Peyer's patch (tissue), 4 donors: ENCODE data around the gene DCK. TPM values are rescaled to one million over a fixed set of nuclear protein-coding genes. Genes with fewer than 3 reads are reported as not detected.

Source experiments
- DNase-seq, 3 donors: peaks; one replicate each; pipeline ENCODE4 v3.0.0-alpha.2; 2017 to 2019
- H3K27ac ChIP-seq, 4 donors: fragments of 200-600 bp; sonication (generic); one replicate each; pipeline ENCODE4 v1.5.1; 2016 to 2019
- H3K27me3 ChIP-seq, 2 donors: fragments of 200-600 bp; sonication (generic); one replicate each; pipeline ENCODE4 v1.5.1; 2019
- H3K36me3 ChIP-seq, 3 donors: fragments of 200-600 bp; sonication (generic); one replicate each; pipeline ENCODE4 v1.5.1; 2016 to 2019
- H3K4me1 ChIP-seq, 4 donors: fragments of 200-600 bp; sonication (generic); one replicate each; pipeline ENCODE4 v1.5.1; 2016 to 2019
- H3K4me3 ChIP-seq, 4 donors: fragments of 200-600 bp; sonication (generic); 1 replicate in 3 of 4; 2 replicates in 1 of 4; pipeline ENCODE4 v1.5.1; 2016 to 2019; ENCODE audit warnings: mild to moderate bottlenecking in 1 of 4
- H3K9me3 ChIP-seq, 4 donors: fragments of 200-600 bp; sonication (generic); one replicate each; pipeline ENCODE4 v1.5.1; 2016 to 2019; ENCODE audit warnings: mild to moderate bottlenecking in 1 of 4
- CTCF ChIP-seq, 6 experiments: fragments of 450-650 bp in 4 of 6; fragments of 200-600 bp in 2 of 6; sonication (generic) in 1 of 6; IDR thresholded peaks; one replicate each; pipeline ENCODE4 v1.5.1; 2017 to 2019; ENCODE audit warnings: antibody characterized with exemption in 6 of 6, mild to moderate bottlenecking in 3 of 6, moderate library complexity in 1 of 6
- POLR2A ChIP-seq, 2 donors: fragments of 450-650 bp; IDR thresholded peaks; one replicate each; pipeline ENCODE4 v1.5.1; 2017; ENCODE audit warnings: antibody characterized with exemption in 2 of 2, mild to moderate bottlenecking in 2 of 2, moderate library complexity in 2 of 2
- total RNA-seq, 4 donors: library from RNA; depleted of rRNA; stranded (reverse); fragments of >200 nt; gene quantifications; one replicate each; pipeline ENCODE4 v1.1.0, GENCODE V29; 2016

DCK gene
- 10 to 100 TPM in 2 of 4 donors, 1 to 10 TPM in 2; 7.2 to 28.9 (median 9.5) TPM for total RNA-seq

DNA sequence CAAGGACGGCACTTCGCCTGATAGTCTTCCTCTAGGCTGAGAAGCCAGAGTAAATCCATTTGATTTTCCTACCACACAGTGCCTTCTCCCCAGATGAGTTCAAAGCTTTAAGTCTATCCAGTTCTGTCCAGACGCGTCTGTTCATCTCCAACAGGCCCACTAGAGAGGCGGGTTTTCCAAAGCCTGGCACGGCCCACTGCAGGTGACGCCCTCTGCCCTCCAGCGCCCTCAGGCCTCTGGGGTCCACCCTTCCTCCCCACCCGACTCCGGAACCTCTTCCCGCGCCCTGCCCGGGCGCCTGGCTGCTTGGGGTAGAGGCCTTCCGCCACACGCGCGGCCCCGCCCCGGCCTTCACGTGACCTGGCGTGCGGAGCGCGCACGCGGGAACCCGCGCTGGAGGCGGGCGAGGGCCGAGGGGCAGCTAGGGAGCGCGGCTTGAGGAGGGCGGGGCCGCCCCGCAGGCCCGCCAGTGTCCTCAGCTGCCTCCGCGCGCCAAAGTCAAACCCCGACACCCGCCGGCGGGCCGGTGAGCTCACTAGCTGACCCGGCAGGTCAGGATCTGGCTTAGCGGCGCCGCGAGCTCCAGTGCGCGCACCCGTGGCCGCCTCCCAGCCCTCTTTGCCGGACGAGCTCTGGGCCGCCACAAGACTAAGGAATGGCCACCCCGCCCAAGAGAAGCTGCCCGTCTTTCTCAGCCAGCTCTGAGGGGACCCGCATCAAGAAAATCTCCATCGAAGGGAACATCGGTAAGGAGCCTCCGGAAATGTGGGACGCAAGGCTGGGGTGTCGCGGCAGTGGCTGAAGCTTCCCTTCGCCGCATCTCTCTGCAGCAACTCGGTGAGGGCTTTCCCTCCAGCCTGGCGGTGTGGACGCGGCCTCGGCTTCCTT is at the start of gene DCK:
TSS of gene DCK (plus strand) at position 469 of the 888 bp plus-strand sequence. CDS start at position 656, 187 bp downstream.
- TF ChIP-seq CTCF (IDR thresholded peaks at IDR 0.05) = no peak
- TF ChIP-seq POLR2A (IDR thresholded peaks at IDR 0.05) = peak; percentile 81 to 86
- DNase-seq = peak; percentile 89 to 96 (median 95)
- H3K4me1 ChIP-seq = peaks cover 0 to 40% (median 4%) of the 10 kb centered on the region in 4 donors
- no peaks in the 10 kb centered on the region for H3K27me3 ChIP-seq
- peak within 1 kb of the TSS; percentile 78 to 91 (median 87) for H3K4me3 ChIP-seq
- H3K27ac ChIP-seq = peak within 1 kb of the TSS; percentile 88 to 92 (median 90)
- no peaks in the 10 kb centered on the region for H3K9me3 ChIP-seq
- peaks cover 0 to 1% (median 0%) of the 10 kb centered on the region in 3 donors for H3K36me3 ChIP-seq

GRCh38 chr4:70945046-70945445 is 48.4 kb upstream of the DCK start:
- H3K4me1 ChIP-seq = no peaks in the 10 kb centered on the region
- no peaks in the 10 kb centered on the region for H3K9me3 ChIP-seq
- H3K27me3 ChIP-seq = no peaks in the 10 kb centered on the region
- TF ChIP-seq CTCF (IDR thresholded peaks at IDR 0.05) = no peak
- TF ChIP-seq POLR2A (IDR thresholded peaks at IDR 0.05) = no peak
- no peak overlapping the region for H3K4me3 ChIP-seq
- H3K27ac ChIP-seq = no peak overlapping the region
- no peak for DNase-seq
- H3K36me3 ChIP-seq = no peaks in the 10 kb centered on the region

DNA sequence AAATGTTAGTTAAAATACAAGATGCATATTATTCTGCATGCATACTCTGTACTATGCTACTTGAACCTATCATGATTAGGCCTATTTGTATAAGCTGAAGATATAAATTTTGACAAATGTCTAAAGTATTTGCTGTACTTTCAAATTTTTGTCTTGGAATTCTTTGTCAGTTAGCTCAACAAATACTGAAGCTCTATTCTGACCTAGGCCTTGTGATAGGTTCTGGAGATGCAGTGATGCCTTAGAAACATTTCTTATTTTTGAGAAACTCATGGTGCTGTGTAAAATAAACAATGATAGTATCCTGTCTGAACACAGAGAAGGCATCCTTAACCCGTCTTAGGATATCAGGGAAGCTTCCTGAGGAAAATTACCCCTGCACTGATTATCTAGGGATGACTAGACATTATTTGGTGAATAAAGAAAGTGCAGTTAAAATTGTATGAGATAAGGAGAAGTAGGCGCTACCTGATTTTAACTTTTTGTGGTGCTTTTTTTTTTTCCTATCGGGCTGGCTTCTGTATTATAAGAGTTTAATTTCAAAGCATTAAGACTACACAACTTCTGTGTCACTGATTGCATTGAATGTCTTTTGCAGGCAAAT is 47.9 kb upstream of the DCK start:
- H3K4me1 ChIP-seq = no peaks in the 10 kb centered on the region
- no peak overlapping the region for H3K4me3 ChIP-seq
- no peaks in the 10 kb centered on the region for H3K9me3 ChIP-seq
- no peaks in the 10 kb centered on the region for H3K27me3 ChIP-seq
- no peak for DNase-seq
- H3K27ac ChIP-seq = no peak overlapping the region
- H3K36me3 ChIP-seq = no peaks in the 10 kb centered on the region
- no peak for TF ChIP-seq POLR2A (IDR thresholded peaks at IDR 0.05)
- TF ChIP-seq CTCF (IDR thresholded peaks at IDR 0.05) = no peak

GRCh38 chr4:70946939-70947338 is 46.5 kb upstream of the DCK start:
- Histone ChIP-seq H3K27me3 (no peaks in the 10 kb centered on the region), H3K27ac (no peak overlapping the region), H3K4me1 (no peaks in the 10 kb centered on the region), H3K4me3 (no peak overlapping the region), H3K9me3 (no peaks in the 10 kb centered on the region), H3K36me3 (no peaks in the 10 kb centered on the region)
- DNase-seq = no peak
- no peak for TF ChIP-seq POLR2A (IDR thresholded peaks at IDR 0.05)
- TF ChIP-seq CTCF (IDR thresholded peaks at IDR 0.05) = no peak

DNA sequence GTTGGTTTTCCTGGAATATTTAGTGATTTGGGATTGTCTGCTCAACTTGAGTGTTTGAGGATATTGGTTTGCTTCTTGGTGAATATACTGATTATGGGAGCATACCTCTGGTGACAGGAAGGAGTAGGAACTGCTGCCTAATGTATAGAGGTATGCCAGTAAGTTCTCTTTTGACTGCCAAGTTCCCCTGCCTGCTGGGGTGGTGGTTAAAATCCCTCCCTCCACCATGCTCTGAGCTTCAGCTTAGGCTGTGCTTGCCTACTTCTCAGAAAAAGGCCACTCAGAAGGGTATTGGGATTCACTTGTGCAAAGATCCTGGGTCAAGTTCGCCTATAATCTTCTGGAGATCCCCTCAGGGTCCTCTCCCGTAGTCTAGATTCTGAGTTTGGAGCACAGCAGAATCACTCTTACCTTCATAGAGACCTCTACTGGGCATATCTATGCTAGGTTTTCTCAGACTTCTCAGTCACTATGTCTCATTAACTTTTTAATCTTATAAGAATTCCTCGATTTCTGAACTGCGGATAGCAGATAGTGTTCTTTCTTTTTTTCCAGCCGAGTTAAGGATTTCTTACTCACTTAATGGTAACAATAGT is 44.7 kb upstream of the DCK start:
- Histone ChIP-seq H3K27ac (no peak overlapping the region), H3K4me1 (no peaks in the 10 kb centered on the region), H3K27me3 (no peaks in the 10 kb centered on the region), H3K36me3 (no peaks in the 10 kb centered on the region), H3K4me3 (no peak overlapping the region), H3K9me3 (no peaks in the 10 kb centered on the region)
- no peak for DNase-seq
- no peak for TF ChIP-seq CTCF (IDR thresholded peaks at IDR 0.05)
